ES-I3 (cell line): ENCODE measurements around the gene RAB7A.

Experiments
- H3K36me3 ChIP-seq: 2 replicates; pipeline ENCODE4 v1.6.1; 2013; ENCODE audit warnings: mild to moderate bottlenecking, low read length, control low read depth, moderate library complexity; ENCODE audit not compliant: insufficient read depth
- H3K4me1 ChIP-seq: 2 replicates; pipeline ENCODE4 v1.6.1; 2013; ENCODE audit warnings: mild to moderate bottlenecking, control low read depth, low read length; ENCODE audit not compliant: insufficient read depth
- H3K9ac ChIP-seq: 2 replicates; pipeline ENCODE4 v1.6.1; 2013; ENCODE audit warnings: low read depth, mild to moderate bottlenecking, low read length, moderate library complexity
- H3K9me3 ChIP-seq: 2 replicates; pipeline ENCODE4 v1.6.1; 2013; ENCODE audit warnings: mild to moderate bottlenecking, low read length, moderate library complexity; ENCODE audit not compliant: control insufficient read depth, insufficient read depth

The RAB7A gene

DNA sequence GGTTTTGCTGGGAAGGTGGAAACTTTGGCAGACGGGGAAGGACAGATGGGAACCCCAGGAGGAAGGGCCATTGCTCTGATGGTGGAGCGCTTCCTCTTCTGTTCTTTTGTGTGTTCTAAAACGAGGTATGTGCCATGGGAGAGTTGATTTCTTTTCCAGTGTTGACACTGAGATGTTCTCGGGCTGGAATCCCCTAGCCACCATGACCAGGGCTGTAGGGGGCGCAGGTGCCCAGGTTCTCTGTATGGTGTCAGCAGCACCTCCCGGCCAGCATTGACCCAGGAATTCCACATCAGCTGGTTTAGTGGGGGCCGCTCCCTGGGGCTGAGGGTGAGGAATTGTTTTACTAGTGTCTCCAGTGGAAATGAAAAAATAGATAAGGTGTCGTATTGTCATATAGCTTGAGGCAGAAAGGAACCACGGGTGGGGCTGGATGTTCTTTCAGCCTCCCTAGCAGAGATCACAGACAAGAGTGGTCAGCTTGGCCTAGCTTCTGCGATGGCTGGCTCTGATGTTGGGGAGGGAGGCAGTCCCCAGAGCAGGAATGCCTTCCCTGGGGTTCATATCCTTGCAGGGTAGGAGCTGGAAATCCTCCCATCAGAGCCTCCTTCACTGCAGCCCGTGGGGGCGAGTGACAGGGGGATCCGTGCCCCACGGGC, 119.3 kb downstream of the RAB7A start:
- H3K9me3 ChIP-seq, result peaks cover 4% of the 10 kb centered on the region; the same call in 1 of the 2 replicates
- no peaks in the 10 kb centered on the region for H3K36me3 ChIP-seq
- H3K4me1 ChIP-seq, result peaks cover 3% of the 10 kb centered on the region; the same call in 1 of the 2 replicates
- peak overlapping the region; percentile 64; the same call in 1 of the 2 replicates for H3K9ac ChIP-seq

DNA sequence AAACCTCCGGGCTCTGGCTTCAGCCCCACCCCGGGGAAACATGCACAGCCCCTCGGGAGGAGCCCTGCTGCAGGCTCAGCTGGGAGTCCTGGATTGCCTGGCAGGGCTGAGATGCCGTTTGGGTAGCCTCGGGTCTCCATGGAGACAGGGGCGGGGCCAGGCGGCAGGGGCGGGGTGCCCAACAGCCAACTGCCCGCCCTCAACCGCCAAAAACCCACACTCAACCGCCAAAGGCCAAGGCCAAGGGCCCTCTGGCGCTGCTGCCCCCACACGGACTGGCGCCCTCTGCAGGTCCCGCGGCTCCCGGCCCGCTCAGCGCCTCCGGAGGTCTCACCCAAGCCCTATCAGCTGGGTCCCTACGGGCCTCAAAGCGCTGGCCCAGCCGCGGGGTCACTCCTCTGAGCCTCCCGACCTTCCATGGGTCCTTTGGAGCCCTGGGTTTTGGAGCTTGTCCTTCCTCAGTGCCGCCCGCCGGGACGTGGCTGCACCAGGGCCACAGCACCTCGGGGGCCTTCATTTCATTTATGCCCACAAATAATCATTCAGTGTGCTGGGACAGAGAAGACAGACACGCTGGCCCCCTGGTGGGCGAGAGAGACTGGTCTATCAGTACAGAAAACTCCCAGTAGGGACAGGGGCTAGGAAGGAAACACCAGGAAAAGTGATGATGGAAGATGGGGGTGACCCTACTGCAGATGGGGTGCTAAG, 119.9 kb downstream of the RAB7A start:
- Histone ChIP-seq H3K9me3 (peaks cover 4% of the 10 kb centered on the region; the same call in 1 of the 2 replicates), H3K36me3 (no peaks in the 10 kb centered on the region), H3K4me1 (peaks cover 3% of the 10 kb centered on the region; the same call in 1 of the 2 replicates), H3K9ac (peak overlapping the region; percentile 64)

DNA sequence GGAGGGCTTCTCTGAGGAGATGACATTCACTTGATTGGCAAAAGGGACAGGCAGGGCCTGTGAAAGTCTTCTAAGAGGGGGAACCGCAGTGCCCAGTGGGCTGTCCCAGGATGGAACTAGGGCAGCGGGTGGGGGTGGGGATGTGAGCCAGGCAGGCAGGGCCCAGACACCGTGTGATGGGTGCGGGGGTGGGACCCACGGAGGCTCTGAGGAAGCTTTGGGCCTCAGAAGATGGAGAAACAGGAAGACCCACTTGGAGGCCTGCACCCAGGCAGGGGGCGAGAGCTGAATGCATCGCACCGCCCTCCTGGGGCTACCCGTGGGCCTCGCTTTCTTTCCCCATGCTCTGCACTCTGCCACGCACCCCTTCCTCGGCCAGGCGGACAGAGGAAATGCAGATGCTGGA, 120.5 kb downstream of the RAB7A start:
- Histone ChIP-seq H3K4me1 (peaks cover 3% of the 10 kb centered on the region; the same call in 1 of the 2 replicates), H3K9me3 (peaks cover 4% of the 10 kb centered on the region; the same call in 1 of the 2 replicates), H3K9ac (peak overlapping the region; percentile 64; the same call in 1 of the 2 replicates), H3K36me3 (no peaks in the 10 kb centered on the region)

DNA sequence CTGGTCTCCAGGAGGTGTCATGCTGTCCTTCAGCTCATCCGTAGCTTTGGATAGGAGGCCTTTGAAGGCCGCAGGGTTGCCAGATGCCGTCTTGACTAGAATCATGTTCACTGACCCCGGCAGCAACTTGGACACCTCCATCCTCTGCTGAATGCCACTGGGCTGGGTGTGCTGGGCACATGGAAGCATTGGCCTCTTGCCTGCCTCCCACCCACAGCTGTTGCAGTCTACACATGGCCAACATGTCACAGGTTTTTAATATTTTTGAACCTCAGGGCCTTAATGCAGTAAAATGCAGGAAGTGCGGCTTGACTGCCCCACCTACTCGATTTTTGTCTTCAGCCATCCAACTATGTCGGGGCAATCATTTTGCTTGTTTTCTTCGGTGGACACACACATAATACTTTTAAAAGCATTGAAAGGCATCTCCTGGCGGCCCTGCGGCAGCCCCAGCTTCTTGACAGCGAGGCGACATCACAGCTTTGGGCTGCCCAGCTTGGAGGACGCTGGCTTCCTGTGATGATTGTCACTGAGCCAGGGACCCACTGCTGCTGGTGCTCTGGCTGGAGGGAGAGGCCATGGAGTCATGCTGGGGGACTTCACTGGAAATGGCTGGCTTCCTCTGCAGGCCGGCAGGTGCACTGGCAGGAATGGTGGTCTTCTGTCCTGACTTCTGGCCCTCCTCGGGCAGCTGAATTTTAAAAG, 121.8 kb downstream of the RAB7A start:
- H3K36me3 ChIP-seq, result no peaks in the 10 kb centered on the region
- H3K9ac ChIP-seq, result no peak overlapping the region
- H3K4me1 ChIP-seq, result peaks cover 3% of the 10 kb centered on the region; the same call in 1 of the 2 replicates
- no peaks in the 10 kb centered on the region for H3K9me3 ChIP-seq

DNA sequence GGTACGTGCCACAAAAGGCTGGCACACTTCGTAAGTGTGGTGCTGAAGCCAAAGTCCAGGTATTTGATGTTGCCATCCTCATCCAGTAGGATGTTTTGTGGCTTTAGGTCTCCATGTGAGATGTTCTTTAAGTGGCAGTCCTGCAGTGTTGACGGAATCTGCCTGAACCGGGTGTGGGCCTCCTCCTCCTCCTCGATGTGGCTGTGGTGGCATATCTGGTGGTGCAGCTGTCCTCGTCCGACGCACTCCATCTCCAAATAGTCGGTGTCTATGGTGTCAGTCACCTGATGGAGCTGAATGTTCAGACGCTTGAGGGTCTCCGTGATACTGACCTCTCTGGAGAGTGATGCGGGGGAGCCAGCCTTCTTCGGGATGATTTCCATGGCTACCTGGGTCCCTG, 123.0 kb downstream of the RAB7A start:
- Histone ChIP-seq H3K9me3 (no peaks in the 10 kb centered on the region), H3K9ac (no peak overlapping the region), H3K4me1 (peaks cover 3% of the 10 kb centered on the region; the same call in 1 of the 2 replicates), H3K36me3 (no peaks in the 10 kb centered on the region)

DNA sequence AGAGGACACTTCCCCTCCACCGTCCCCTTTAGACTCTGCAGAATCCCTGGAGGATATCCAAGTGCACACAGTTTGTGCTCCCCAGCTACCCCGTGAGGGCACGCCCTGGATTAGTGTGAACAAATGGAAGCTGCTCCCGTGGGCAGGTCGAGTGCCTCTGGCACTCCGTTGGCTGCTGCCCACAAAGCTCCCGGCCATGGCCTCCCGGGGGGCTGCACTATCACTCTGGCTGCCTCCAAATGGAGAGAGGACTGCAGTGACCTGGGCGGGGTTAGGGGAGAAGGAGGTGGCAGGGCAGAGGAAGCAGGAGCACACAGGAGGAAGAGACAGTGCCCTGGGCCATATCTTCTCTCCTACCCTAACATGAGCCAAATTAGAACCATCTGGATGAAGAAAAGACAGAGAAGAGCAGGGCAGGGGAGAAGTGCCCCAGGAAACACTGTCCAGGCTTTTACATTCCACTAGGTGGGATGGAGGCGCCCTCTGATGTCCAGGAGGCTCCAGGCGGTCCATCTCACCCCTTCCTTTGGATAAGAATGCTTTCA, 124.0 kb downstream of the RAB7A start:
- Histone ChIP-seq H3K36me3 (no peaks in the 10 kb centered on the region), H3K9ac (no peak overlapping the region), H3K4me1 (peaks cover 3% of the 10 kb centered on the region; the same call in 1 of the 2 replicates), H3K9me3 (no peaks in the 10 kb centered on the region)

DNA sequence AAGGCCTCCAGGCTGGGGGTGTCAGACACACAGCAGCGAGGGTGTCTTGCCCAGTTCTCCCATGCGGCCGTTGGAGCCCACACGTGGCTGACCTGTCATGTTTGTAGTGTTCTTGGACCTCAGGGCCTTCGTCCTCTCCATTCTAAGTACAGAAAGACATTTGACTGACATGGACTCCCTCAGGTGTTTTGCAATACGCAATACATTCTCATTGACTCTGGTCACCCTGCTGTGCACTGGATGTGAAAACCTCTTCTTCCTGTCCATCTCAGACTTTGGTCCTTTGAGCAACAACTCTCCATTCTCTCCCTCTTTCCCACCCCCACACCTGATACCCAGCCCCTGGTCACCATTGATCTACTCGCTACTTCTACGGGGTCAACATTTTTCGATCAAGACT, 124.6 kb downstream of the RAB7A start:
- H3K9me3 ChIP-seq, result 0 out of 2 replicates have a peak, but pooled peaks cover 4% of the 10 kb centered on the region
- H3K4me1 ChIP-seq, result peaks cover under 1% of the 10 kb centered on the region; the same call in 1 of the 2 replicates
- no peak overlapping the region for H3K9ac ChIP-seq
- no peaks in the 10 kb centered on the region for H3K36me3 ChIP-seq

DNA sequence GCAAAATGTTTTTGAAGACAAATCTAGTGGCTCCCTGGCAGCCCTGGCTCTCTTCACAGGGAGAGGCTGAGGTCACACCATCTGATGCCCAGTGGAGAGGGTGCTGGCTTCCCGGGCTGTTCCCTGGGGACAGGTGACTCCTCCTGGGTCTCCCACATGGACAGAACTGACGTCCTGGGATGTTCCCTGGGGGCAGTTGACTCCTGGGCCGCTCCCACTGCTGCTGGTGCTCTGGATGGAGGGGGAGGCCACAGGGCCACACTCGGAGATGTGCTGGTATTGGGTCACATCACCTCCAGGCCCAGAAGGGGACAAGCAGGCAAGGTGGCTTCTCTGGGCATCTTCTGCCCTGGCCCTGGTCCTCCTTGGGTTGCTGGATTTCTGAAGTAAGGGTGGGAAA, 125.6 kb downstream of the RAB7A start:
- H3K4me1 ChIP-seq, result no peaks in the 10 kb centered on the region; the same call in 1 of the 2 replicates
- H3K36me3 ChIP-seq, result no peaks in the 10 kb centered on the region
- H3K9ac ChIP-seq, result no peak overlapping the region
- H3K9me3 ChIP-seq, result 0 out of 2 replicates have a peak, but pooled peaks cover 4% of the 10 kb centered on the region

DNA sequence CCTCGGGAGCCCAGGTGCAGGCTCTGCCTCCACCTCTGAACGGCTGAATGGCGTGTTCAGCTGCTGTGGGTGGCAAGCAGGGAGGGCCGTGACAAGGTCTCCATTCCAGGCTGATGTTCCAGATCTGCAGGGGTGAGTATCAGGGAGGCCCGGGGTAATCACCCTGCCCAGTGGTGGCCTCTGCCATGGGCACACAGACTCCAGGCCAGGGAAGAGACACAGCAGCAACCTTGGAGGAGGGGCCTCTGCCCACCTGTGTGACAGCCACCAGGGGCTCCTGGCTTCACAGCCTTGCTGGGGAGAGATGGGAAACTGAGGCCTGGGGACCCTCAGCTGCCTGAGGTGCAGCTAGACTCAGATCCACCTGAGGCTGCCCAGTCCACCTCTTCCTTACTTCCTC, 127.8 kb downstream of the RAB7A start:
- no peaks in the 10 kb centered on the region for H3K4me1 ChIP-seq
- H3K36me3 ChIP-seq, result no peaks in the 10 kb centered on the region
- H3K9me3 ChIP-seq, result 0 out of 2 replicates have a peak, but pooled peaks cover 4% of the 10 kb centered on the region
- no peak overlapping the region for H3K9ac ChIP-seq

DNA sequence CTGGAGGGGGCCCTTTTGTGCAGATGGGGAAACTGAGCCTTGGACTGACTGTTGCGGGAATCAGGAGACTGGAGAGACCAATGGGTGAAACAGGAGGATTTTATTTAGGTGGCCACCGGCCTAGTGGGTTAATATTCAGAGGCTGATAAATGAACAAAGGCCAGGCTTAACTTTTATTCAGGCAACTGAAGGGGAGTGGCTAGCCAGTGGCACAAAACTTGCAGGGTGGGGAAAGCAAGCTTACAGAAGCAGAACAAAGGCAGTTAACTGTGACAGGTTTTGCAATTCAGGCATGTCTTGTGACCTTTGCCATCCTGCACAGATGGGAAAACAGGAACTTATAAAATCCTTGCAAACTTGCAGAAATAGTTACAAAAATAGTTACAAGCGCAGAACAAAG, 128.5 kb downstream of the RAB7A start:
- no peaks in the 10 kb centered on the region for H3K36me3 ChIP-seq
- no peak overlapping the region for H3K9ac ChIP-seq
- peaks cover 7% of the 10 kb centered on the region; the same call in 1 of the 2 replicates for H3K9me3 ChIP-seq
- no peaks in the 10 kb centered on the region for H3K4me1 ChIP-seq

DNA sequence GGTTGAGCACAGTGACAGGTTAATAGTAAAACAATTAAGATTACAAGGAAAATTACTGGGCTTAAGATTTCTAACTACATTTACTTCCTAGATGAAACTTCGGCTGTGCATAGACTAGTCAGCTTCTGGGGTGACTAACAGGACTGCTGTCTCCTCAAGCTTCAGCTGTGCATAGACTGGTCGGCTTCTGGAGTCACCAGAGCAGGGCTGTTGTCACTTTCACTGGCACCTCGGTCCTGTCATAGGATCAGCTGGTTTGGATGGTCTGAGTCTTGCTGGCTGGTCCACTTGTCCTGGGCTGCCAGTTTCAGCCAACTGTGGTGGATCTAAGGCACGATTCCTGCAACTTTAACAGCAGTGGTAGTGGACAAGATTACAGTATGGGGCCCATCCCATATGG, 129.6 kb downstream of the RAB7A start:
- Histone ChIP-seq H3K9me3 (peaks cover 16% of the 10 kb centered on the region), H3K4me1 (no peaks in the 10 kb centered on the region)

DNA sequence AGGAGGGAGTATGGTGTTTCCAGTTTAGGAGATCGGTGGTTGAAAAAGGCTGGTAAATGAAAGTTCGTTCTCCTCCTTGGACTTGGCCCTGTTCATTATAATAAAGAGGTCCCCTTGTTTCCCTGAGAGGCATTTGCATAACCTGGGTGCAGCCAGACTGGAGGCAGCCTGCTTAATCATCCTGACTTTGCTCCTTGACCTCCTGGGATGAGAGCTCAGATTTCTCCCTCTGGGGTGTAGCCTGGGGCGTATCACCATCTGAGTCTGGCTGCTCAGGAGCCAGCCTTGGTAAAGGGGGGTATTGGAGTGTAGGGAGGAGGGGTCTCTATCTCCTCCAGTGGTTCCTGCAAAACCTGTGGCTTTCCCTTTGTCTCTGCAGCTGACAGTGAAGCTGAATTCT, 132.2 kb downstream of the RAB7A start:
- no peak overlapping the region for H3K9ac ChIP-seq
- peaks cover 17% of the 10 kb centered on the region for H3K9me3 ChIP-seq
- H3K4me1 ChIP-seq, result no peaks in the 10 kb centered on the region
- no peaks in the 10 kb centered on the region for H3K36me3 ChIP-seq

More for the DNA sequence above, 129.6 kb downstream of the RAB7A start:
- H3K9ac ChIP-seq, result no peak overlapping the region
- H3K36me3 ChIP-seq, result no peaks in the 10 kb centered on the region

DNA sequence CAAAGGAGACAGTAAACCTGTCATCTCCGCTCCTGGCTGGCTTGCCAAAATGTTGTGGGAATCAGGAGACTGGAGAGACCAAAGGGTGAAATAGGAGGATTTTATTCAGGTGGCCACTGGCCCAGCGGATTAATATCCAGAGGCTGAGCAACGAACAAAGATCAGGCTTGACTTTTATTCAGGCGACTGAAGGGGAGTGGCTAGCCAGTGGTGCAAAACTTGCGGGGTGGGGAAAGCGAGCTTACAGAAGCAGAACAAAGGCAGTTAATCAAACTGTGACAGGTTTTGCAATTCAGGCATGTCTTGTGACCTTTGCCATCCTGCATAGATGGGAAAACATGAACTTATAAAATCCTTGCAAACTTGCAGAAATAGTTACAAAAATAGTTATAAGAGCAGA, 133.6 kb downstream of the RAB7A start:
- H3K36me3 ChIP-seq, result no peaks in the 10 kb centered on the region
- peaks cover 4% of the 10 kb centered on the region; the same call in 1 of the 2 replicates for H3K4me1 ChIP-seq
- H3K9me3 ChIP-seq, result peaks cover 17% of the 10 kb centered on the region
- no peak overlapping the region for H3K9ac ChIP-seq

DNA sequence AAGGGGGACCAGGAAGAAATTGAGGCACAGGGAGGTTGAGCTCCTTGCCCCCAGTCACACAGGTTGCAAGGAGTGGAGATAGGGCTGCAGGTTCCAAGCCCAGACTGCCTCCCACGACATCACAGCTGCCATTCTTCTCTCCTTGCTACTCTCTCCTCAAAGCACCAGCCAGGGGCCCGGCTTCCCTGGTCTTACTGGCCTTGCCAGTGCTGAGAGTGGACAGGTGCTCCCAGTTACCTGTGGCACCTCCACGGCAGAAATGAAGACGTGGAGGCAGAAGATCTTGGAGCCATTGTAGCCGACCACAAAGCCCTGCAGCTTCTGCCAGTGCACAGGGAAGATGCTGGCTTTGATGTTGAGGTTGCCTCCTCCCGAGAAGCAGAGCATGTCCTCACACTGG, 135.5 kb downstream of the RAB7A start:
- Histone ChIP-seq H3K9ac (no peak overlapping the region), H3K36me3 (no peaks in the 10 kb centered on the region), H3K9me3 (peaks cover 13% of the 10 kb centered on the region), H3K4me1 (peaks cover 13% of the 10 kb centered on the region; the same call in 1 of the 2 replicates)
